ENCODE measurements around the gene PSMA5.

The PSMA5 gene

DNA sequence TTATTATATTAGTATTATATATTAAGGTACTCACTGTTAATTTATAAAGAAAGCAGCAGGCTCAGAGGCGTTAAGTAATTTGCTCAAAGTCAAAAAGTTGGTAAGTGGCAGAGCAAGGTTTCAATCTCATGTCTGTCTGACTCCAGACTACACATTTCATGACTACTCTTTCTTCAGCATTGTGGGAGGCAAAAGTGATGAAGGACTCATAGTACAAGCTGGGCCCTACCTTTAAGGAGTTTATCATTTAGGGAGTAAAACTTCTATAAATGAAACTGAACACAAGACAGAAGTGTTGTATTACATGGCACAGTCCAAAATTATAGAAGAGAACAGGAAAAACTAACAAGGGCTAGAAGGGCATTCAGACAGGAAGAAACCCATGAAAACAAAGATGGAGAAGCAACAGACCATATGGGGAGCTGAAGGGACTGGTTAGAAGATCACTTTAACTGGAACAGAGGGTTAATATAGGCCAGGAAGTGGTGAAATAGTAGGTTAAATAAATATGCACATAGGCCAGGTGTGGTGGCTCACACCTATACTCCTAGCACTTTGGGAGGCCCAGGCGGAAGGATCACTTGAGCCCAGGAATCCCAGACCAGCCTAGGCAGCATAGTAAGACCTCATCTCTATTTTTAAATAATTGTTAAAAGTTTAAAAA, 40.1 kb downstream of the PSMA5 start:
- TF ChIP-seq, protein P1, sequence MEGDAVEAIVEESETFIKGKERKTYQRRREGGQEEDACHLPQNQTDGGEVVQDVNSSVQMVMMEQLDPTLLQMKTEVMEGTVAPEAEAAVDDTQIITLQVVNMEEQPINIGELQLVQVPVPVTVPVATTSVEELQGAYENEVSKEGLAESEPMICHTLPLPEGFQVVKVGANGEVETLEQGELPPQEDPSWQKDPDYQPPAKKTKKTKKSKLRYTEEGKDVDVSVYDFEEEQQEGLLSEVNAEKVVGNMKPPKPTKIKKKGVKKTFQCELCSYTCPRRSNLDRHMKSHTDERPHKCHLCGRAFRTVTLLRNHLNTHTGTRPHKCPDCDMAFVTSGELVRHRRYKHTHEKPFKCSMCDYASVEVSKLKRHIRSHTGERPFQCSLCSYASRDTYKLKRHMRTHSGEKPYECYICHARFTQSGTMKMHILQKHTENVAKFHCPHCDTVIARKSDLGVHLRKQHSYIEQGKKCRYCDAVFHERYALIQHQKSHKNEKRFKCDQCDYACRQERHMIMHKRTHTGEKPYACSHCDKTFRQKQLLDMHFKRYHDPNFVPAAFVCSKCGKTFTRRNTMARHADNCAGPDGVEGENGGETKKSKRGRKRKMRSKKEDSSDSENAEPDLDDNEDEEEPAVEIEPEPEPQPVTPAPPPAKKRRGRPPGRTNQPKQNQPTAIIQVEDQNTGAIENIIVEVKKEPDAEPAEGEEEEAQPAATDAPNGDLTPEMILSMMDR (IDR thresholded peaks at IDR 0.05; ENCODE audit: control insufficient read depth, extremely low read depth, insufficient read depth) = no peak
- H3K4me3 ChIP-seq (ENCODE audit: low read depth, low read length) = no peak overlapping the region
- DNase-seq (ENCODE audit: low read depth) = no peak

DNA sequence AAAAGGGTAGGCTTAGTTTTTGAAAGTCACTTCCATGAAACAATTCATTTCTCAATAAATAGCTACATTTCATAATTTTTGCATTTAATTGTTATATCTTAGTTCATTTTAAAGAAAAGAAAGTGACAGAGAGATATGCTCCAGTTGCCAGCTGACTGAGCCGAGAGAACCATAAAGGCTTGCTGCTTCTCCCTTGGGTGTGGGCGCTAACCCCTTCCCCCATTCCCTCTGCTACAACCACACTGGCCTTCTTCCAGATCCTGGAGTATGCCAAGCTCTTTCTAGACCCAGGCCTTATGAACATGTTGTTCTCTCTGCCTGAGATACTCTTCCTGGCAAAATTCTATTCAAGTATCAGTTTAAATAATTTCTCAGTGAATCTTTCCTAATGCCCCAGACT, 40.8 kb downstream of the PSMA5 start:
- TF ChIP-seq, protein P1 (IDR thresholded peaks at IDR 0.05; ENCODE audit: control insufficient read depth, extremely low read depth, insufficient read depth) = no peak
- DNase-seq (ENCODE audit: low read depth) = no peak
- no peak overlapping the region for H3K4me3 ChIP-seq (ENCODE audit: low read depth, low read length)

DNA sequence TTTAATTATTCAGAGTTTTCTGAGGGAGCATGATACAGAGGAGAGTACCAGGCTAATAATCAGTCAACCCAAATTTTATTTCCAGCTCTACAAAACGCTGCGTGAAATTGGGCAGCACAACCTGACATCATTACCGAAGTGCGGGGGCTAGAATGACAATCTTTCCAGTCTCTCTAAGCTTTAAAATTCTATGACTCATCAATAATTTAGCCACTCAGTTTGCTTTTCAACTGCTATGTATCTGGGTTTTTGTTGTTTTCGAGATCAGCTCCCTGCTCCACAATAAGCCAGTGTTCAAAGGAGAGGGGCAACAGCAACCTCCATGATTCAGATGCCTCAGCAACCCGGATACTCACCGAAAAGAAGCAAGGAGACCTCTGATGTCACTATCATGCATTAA, 42.4 kb downstream of the PSMA5 start:
- TF ChIP-seq, protein P1 (IDR thresholded peaks at IDR 0.05; ENCODE audit: control insufficient read depth, extremely low read depth, insufficient read depth) = no peak
- no peak for DNase-seq (ENCODE audit: low read depth)
- no peak overlapping the region for H3K4me3 ChIP-seq (ENCODE audit: low read depth, low read length)

DNA sequence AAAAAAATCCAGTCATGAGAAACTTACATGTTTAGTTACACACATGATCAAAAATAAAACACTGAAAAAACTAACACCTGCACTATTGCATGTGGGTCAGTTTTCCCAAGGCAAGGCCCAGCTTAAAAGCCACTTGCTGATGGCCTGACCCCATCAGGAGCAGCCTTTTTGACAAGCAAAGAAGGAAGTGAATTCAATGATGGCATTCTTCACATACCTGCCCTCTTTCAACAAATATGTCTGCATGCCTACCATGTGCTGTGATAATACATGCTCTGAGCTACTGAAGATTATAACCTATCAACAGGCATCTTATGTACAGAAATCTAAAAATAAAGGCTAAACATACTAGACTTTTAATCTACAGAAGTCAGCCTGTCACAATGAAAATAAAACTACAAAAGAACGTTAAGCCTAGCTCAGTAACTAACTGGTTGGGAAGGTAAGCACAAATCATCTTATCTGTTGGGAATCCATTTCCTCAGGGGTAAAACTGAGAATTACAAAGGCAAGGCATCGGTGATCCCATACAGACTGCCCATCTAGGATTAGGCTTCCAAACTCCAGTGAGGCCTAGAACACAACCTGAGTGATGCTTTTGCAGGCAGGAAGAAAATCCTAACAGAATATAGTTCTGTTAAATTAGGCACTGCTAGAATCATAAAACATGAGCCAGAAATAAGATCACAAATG, 43.0 kb downstream of the PSMA5 start:
- no peak overlapping the region for H3K4me3 ChIP-seq (ENCODE audit: low read depth, low read length)
- TF ChIP-seq, protein P1 (IDR thresholded peaks at IDR 0.05; ENCODE audit: control insufficient read depth, extremely low read depth, insufficient read depth) = no peak
- no peak for DNase-seq (ENCODE audit: low read depth)

DNA sequence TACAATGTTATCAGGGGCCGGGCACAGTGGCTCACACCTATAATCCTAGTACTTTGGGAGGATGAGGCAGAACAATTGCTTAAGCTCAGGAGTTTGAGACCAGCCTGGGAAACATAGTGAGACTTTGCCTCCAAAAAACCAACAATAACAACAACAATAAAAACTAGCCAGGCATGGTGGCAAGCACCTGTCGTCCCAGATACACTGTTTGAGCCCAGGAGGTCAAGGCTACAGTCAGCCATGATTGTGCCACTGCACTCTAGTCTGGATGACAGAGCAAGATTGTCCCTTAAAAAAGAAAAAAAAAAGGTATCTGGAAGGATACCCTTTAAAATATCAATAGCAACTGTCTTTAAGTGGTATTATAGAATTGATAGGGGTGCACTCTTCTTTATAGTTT, 44.7 kb downstream of the PSMA5 start:
- no peak for DNase-seq (ENCODE audit: low read depth)

DNA sequence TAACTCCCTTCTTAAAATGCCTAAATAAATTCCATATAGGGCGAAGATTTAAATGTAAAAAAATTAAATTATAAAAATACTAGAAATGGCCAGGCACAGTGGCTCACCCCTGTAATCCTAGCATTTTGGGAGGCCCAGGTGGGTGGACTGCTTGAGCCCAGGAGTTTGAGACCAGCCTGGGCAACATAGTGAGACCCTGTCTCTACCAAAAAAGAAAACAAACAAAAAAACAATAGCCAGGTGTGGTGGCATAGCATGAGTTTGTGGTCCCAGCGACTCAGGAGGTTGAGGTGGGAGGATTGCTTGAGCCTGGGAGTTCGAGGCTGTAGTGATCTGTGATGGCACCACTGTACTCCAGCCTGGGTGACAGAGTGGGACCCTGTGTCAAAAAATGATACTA, 46.3 kb downstream of the PSMA5 start:
- no peak for DNase-seq (ENCODE audit: low read depth)
- TF ChIP-seq, protein P1 (IDR thresholded peaks at IDR 0.05; ENCODE audit: control insufficient read depth, extremely low read depth, insufficient read depth) = no peak
- H3K4me3 ChIP-seq (ENCODE audit: low read depth, low read length) = no peak overlapping the region

More for the DNA sequence above, 44.7 kb downstream of the PSMA5 start:
- TF ChIP-seq, protein P1 (IDR thresholded peaks at IDR 0.05; ENCODE audit: control insufficient read depth, extremely low read depth, insufficient read depth) = no peak
- H3K4me3 ChIP-seq (ENCODE audit: low read depth, low read length) = no peak overlapping the region
